22Rv1 (cell line): ENCODE results near the gene FMNL3.

Experiments
- H3K27ac ChIP-seq: fragments of 450-650 bp; 2 replicates; pipeline ENCODE4 v1.5.1; 2017
- ZFX ChIP-seq: fragments of 450-650 bp; IDR thresholded peaks from 2 replicates; pipeline ENCODE4 v1.6.1; 2017; ENCODE audit warnings: antibody characterized with exemption, borderline replicate concordance
- TF ChIP-seq, protein P1 (sequence below): fragments of 450-650 bp; IDR thresholded peaks from 2 replicates; pipeline ENCODE4 v1.5.1; 2017; ENCODE audit warnings: mild to moderate bottlenecking

Gene FMNL3

DNA sequence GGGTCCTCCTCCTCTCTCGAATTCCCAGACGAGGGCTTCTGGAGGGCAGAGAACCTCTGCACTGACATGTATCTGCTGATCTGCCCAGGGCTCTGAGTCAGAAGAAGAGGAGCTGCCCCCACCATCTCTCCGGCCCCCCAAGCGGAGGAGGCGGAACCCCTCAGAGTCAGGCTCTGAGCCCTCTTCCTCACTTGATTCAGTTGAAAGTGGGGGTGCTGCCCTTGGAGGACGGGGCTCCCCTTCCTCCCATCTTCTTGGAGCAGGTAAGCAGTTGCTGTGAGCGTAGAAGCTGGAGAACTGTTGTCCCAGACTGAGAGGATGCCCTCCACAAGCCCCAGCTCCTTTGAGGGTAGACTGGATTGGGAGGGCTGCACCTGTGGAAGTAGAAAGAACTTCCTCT is 64.1 kb downstream of the FMNL3 start:
- TF ChIP-seq ZFX, result no peak
- TF ChIP-seq, protein P1, sequence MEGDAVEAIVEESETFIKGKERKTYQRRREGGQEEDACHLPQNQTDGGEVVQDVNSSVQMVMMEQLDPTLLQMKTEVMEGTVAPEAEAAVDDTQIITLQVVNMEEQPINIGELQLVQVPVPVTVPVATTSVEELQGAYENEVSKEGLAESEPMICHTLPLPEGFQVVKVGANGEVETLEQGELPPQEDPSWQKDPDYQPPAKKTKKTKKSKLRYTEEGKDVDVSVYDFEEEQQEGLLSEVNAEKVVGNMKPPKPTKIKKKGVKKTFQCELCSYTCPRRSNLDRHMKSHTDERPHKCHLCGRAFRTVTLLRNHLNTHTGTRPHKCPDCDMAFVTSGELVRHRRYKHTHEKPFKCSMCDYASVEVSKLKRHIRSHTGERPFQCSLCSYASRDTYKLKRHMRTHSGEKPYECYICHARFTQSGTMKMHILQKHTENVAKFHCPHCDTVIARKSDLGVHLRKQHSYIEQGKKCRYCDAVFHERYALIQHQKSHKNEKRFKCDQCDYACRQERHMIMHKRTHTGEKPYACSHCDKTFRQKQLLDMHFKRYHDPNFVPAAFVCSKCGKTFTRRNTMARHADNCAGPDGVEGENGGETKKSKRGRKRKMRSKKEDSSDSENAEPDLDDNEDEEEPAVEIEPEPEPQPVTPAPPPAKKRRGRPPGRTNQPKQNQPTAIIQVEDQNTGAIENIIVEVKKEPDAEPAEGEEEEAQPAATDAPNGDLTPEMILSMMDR, result no peak
- H3K27ac ChIP-seq, result no peak overlapping the region

DNA sequence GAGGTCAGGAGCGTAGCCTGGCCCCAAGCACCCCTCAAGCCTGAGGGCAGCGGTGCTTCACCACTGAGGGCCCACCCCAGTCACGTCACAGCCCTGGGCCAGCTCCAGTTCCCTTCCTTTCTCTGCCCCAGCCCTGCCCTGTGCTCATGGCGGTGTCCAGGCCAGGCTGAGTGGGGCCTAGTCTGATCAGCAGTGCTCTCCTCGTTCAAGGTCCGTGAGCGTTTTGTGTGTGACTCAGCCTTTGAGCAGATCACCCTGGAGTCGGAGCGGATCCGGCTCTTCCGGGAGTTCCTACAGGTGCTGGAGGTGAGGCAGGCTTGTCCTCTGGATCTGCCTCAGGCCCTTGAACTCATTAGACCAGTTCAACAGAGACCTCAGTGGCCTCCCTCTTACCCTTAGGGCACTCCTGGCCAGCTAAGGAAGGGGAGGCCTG is 64.8 kb downstream of the FMNL3 start:
- TF ChIP-seq ZFX, result no peak
- TF ChIP-seq, protein P1, result no peak
- H3K27ac ChIP-seq, result no peak overlapping the region

DNA sequence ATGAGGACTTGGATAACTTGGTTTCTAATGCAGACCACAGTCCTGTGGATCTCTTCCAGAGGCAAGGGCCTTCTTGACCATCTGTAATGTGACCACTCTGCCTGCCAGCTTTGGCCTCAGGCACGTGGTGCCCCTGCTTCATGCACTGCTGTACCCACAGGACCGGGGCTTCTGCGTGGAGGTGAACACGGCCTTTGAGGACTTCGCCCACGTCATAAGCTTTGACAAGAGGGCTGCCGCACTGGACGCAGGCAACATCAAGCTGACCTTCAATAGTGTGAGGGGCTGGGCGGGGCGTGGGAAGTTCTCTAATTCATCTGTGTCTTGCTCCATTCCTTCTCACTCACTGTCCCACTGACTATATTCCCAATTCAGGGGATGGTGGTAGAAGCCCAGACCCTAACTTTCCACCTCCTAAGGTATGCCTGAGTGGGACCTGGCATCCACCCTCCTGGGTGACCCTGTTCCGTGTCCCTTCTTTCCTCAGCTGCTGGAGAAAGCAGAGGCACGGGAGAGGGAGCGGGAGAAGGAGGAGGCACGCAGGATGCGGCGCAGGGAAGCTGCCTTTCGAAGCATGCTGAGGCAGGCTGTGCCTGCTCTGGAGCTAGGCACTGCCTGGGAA is 65.3 kb downstream of the FMNL3 start:
- no peak overlapping the region for H3K27ac ChIP-seq
- no peak for TF ChIP-seq ZFX
- TF ChIP-seq, protein P1, result no peak

DNA sequence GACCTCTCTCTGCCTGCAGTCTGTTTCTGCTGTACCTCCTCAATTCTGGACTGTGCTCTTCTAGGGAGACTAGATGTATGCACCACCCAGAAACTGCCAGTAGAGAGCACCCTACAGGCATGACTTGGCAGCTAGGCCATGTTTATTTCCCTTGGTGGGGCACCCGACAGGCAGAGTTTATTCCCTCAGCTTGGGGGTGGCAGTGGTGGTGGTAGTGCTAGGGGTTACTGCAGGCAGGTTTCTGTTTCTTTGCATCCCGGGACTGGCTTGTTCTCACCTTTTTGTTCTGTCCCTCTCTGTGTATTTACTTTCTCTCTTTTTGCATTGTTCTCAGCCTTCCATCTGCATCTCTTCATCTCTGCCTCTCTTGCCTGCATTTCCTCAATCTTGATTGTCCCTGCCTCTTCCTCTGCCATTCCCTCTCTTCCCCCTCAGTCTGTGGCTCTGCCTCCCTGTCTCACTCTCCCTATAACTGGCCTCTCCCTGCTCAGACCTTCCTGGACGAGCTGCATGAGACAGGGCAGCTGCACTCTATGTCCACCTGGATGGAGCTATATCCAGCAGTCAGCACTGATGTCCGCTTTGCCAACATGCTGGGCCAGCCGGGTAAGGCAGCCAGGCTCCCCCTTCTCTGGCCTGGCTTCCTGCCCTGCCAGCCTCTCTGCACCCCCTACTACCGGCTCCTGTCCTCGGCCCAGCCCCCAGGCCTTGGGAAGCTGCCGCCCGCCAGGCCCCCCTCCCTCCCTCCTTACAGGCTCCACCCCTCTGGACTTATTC is 70.0 kb downstream of the FMNL3 start:
- H3K27ac ChIP-seq, result no peak overlapping the region
- no peak for TF ChIP-seq ZFX
- TF ChIP-seq, protein P1, result peak; percentile 76

DNA sequence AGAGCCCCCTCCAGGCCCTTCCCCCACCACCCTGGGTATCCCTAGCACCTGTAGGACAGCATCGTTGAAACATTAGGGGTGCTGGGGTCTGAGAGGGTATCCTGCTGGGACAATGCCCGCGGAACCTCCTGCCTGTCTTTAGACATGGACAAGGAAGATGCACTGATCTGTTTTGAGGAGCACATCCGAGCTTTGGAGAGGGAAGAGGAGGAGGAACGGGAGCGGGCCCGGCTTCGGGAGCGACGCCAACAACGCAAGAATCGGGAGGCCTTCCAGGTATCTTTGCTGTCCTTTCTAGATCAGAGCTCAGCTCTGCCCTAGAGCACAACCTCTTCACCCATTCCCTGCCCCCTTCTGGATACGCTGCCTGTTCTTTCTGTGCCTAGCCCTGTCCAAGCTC is 70.6 kb downstream of the FMNL3 start:
- no peak overlapping the region for H3K27ac ChIP-seq
- TF ChIP-seq, protein P1, result no peak
- no peak for TF ChIP-seq ZFX

DNA sequence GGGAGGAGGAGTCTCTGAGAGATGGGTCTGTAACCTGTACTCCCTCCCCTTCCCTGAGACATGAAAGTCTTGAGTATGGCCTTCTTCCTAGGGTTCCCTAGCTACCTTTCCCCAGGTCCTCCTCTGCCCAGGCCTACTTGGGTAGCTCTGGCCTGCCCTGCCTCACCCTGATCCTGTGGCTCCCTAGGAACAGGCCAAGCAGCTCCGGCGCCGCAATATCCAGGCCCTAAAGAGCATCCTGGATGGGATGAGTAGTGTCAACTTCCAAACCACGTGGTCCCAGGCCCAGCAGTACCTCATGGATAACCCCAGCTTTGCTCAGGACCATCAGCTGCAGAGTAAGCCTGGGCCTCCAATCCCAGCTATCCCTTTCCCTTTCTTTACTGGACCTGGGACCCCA is 71.5 kb downstream of the FMNL3 start:
- H3K27ac ChIP-seq, result no peak overlapping the region
- TF ChIP-seq, protein P1, result no peak
- TF ChIP-seq ZFX, result no peak

DNA sequence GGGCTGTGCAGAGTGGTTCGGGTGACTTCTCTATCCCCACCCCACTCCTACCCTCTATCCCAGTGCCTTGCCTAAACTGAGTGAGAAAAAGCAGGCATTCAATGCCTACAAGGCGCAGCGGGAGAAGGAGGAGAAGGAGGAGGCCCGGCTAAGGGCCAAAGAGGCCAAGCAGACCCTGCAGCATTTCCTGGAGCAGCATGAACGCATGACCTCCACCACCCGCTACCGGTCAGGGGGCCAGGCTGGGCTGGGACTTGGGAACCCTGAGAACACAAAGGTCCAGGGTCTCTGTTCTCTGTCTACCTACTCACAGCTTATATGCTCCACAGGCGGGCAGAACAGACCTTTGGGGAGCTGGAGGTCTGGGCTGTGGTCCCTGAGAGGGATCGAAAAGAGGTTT is 72.2 kb downstream of the FMNL3 start:
- no peak for TF ChIP-seq ZFX
- TF ChIP-seq, protein P1, result no peak
- no peak overlapping the region for H3K27ac ChIP-seq
